Adrenal gland (tissue), 12 donors: ENCODE measurements around the gene SLC4A7. TPM values are rescaled to one million over a fixed set of nuclear protein-coding genes. Genes with fewer than 3 reads are reported as not detected.

ENCODE experiments used
- DNase-seq, 7 donors: peaks; one replicate each; pipeline ENCODE4 v3.0.0-alpha.2; 2019 to 2020
- H3K27ac ChIP-seq, 5 donors: fragments of 200-600 bp; sonication (generic) in 4 of 5; 1 replicate in 3 of 5; 2 replicates in 2 of 5; pipeline versions ENCODE4 v1.5.1 to v1.8.0; 2016 to 2020; ENCODE audit warnings: mild to moderate bottlenecking in 1 of 5
- H3K27me3 ChIP-seq: fragments of 200-600 bp; 2 replicates; pipeline ENCODE4 v1.8.0; 2021
- H3K36me3 ChIP-seq, 2 donors: fragments of 200-600 bp; replicated peaks in 1 of 2; 1 replicate in 1 of 2; 2 replicates in 1 of 2; pipeline versions ENCODE4 v1.5.1 to v1.8.0; 2018 to 2022
- H3K4me1 ChIP-seq, 2 donors: fragments of 200-600 bp; replicated peaks in 1 of 2; 1 replicate in 1 of 2; 2 replicates in 1 of 2; pipeline versions ENCODE4 v1.5.1 to v1.8.0; 2018 to 2021
- H3K4me3 ChIP-seq, 4 donors: fragments of 200-600 bp; sonication (generic) in 3 of 4; one replicate each; pipeline ENCODE4 v1.5.1; 2016 to 2018
- H3K9me3 ChIP-seq, 3 donors: fragments of 200-600 bp; sonication (generic) in 1 of 3; replicated peaks in 1 of 3; 1 replicate in 2 of 3; 2 replicates in 1 of 3; pipeline versions ENCODE4 v1.5.1 to v1.8.0; 2016 to 2021
- POLR2A ChIP-seq, 2 donors: fragments of 450-650 bp; IDR thresholded peaks; one replicate each; pipeline ENCODE4 v1.6.1; 2017; ENCODE audit warnings: antibody characterized with exemption in 2 of 2, mild to moderate bottlenecking in 2 of 2, moderate library complexity in 1 of 2
- WGBS, 4 donors: extraction: QIAGEN DNeasy Blood & Tissue Kit in 2 of 4; methylation state at CpG; one replicate each; pipeline versions ENCODE4 v1.1.5 to v1.1.7; 2013 to 2017; 5-methylcytosine and 5-hydroxymethylcytosine counted together
- intact Hi-C, 2 donors: fragments of 100-400 bp; cut with DNase I; formaldehyde crosslinking; loops; one replicate each; pipeline versions ENCODE4 v1.14.1 to v1.15.0; 2022 to 2023
- polyA plus RNA-seq, 3 donors: library from polyadenylated mRNA; stranded (reverse); fragments of 200-250 nt in 2 of 3; fragments of 350-450 nt in 1 of 3; fragmentation: Illumina TruSeq in 1 of 3; extraction: RNeasy Lipid Tissue Mini Kit (QIAGEN cat#74804) in 1 of 3; gene quantifications; one replicate each; pipeline ENCODE4 v1.2.3, GENCODE V29; 2013 to 2014
- total RNA-seq, 9 donors: library from RNA; depleted of rRNA in 4 of 9; stranded (reverse); fragments of >200 nt in 4 of 9; fragments of 120-200 nt in 1 of 9; fragmentation: NEBNext Ultra II Directional in 1 of 9; extraction: Animal tissue kit (Norgen Biotek cat#: 25700) in 1 of 9; gene quantifications; one replicate each; pipeline versions ENCODE4 v1.1.0 to v1.2.4, GENCODE V29; 2013 to 2023
- TF ChIP-seq, protein P1 (sequence below), 6 experiments: fragments of 450-650 bp in 4 of 6; fragments of 200-600 bp in 2 of 6; sonication (generic) in 1 of 6; IDR thresholded peaks; 1 replicate in 5 of 6; 2 replicates in 1 of 6; pipeline versions ENCODE4 v1.5.1 to v1.8.0; 2016 to 2021; ENCODE audit warnings: antibody characterized with exemption in 6 of 6, mild to moderate bottlenecking in 2 of 6, moderate library complexity in 1 of 6
- donor health status: healthy with polysubstance abuse.
- donor health status: Bipolar disorder and iron deficiency.
- donor health status: DM: yes; HTN: yes; CAD: no.
- donor health status: DM: no; HTN: no; CAD: no.
- donor health status: DM: no; HTN: no; CAD: no.
- donor health status: DM: yes; HTN: yes; CAD: no.

The SLC4A7 gene
- total and polyA plus RNA-seq, 12 donors, result 2.7 to 34.5 (median 11.6) TPM

DNA sequence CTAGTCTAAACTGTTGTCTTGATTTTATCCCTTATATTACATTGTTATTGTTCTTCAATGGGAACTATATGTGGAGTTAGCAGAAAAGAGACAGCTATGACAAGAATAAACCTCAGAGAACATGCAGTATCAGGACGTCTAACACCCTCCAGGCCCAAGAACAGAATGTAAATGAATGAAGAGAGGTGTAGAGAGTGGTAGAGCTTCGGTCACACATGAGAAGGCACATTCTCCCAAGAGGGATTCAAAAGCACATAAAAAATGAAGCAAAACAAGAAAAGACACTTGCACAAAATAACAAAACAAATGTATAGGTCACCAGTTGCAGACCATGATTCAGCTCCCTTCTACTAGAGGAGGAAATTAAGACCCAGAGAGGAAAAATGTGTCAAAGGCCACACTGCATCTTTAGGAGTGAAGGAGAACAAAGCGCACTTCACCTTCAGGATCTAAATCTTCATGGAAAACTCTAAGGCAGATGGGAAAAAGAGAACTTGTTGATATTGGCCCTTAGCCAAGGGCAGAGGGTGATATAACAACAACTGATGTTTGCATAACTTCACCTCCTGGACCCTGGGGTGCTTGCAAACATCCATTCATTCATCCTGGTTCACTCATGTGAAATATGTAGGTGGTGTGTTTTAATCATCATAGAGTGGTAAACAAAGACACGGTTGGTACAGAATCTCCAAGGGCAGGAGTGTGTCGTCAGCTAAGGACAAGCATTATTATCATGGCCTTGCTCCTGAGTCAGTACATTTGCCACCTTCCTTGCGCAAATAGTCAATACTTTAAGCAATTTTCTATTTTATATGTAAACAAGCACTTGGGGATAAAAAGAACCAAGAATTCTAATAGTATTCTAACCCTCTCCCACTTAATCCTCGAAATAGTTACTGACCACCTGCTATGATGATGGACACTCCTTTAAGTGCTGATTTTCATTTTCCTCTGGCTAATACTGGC lies 123.8 kb downstream of the SLC4A7 start:
- Histone ChIP-seq H3K4me3 (no peak overlapping the region), H3K27ac (peak overlapping the region in 1 of 5 donors; percentile 7), H3K4me1 (peaks cover 0 to 22% of the 10 kb centered on the region in 2 donors), H3K27me3 (no peaks in the 10 kb centered on the region), H3K9me3 (no peaks in the 10 kb centered on the region), H3K36me3 (no peaks in the 10 kb centered on the region)
- TF ChIP-seq, protein P1, sequence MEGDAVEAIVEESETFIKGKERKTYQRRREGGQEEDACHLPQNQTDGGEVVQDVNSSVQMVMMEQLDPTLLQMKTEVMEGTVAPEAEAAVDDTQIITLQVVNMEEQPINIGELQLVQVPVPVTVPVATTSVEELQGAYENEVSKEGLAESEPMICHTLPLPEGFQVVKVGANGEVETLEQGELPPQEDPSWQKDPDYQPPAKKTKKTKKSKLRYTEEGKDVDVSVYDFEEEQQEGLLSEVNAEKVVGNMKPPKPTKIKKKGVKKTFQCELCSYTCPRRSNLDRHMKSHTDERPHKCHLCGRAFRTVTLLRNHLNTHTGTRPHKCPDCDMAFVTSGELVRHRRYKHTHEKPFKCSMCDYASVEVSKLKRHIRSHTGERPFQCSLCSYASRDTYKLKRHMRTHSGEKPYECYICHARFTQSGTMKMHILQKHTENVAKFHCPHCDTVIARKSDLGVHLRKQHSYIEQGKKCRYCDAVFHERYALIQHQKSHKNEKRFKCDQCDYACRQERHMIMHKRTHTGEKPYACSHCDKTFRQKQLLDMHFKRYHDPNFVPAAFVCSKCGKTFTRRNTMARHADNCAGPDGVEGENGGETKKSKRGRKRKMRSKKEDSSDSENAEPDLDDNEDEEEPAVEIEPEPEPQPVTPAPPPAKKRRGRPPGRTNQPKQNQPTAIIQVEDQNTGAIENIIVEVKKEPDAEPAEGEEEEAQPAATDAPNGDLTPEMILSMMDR (IDR thresholded peaks at IDR 0.05), result no peak
- TF ChIP-seq POLR2A (IDR thresholded peaks at IDR 0.05), result no peak
- intact Hi-C loops, result loop anchor here in 1 of 2 donors (10.0 kb wide), 1 partner anchor 324 kb away; no protein-coding TSS in a partner anchor
- WGBS, 4 donors, result 59 to 60% (median 59%) methylated on average over 7 of the region's 7 CpGs
- no peak for DNase-seq

DNA sequence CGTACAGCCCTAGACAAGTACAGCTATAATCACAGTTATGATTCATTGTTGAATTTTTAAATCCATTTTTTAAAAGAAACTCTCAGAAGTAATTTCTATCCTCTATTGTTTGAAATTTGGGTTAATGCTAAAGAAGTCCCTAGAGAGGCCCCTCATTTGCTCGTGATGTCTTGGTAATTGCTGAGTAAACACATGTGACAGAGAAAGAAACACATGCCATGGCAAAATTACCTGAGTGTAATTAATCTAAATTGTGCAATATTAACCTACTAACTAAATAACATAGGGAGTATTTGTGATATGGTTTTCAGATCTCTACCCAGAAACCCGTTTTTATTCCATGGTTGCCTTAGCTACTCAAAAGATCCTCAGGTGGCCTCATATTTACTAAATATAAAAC lies 125.8 kb downstream of the SLC4A7 start:
- peaks cover 0 to 22% of the 10 kb centered on the region in 2 donors for H3K4me1 ChIP-seq
- intact Hi-C loops, result no loop called here
- H3K4me3 ChIP-seq, result no peak overlapping the region
- TF ChIP-seq POLR2A (IDR thresholded peaks at IDR 0.05), result no peak
- TF ChIP-seq, protein P1 (IDR thresholded peaks at IDR 0.05), result no peak
- H3K27ac ChIP-seq, result no peak overlapping the region
- DNase-seq, result no peak
- no peaks in the 10 kb centered on the region for H3K27me3 ChIP-seq
- 58 to 71% (median 67%) methylated on average over 3 of the region's 3 CpGs for WGBS, 4 donors
- H3K36me3 ChIP-seq, result no peaks in the 10 kb centered on the region
- H3K9me3 ChIP-seq, result no peaks in the 10 kb centered on the region

DNA sequence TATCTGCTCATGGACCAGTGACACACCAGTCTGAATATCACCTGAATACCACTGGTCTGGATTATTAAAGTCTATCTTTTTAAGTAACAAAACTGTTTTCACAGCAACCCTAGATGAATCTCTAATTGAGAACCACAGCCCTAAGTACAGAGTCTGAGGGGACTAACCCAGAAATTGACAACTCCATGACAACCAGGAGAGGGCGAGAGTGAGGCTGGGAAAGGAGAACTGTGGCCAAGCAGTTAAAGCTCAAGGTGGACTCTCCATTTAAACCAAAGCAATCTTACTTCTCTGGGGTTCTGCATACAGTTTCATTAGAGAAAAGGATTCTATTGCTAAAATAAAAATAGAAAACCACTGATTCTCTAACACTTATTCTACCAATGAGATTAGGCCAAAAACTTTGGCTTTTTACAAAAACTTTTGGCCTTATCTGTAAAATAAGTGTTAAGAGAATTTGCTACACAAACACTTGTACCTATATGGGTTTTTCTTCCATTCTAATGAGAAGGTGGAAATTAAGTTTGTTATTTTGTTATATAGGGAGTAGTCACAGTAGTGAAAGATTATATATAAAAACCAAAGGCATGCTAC lies 126.4 kb downstream of the SLC4A7 start:
- Histone ChIP-seq H3K27ac (no peak overlapping the region), H3K4me1 (peaks cover 0 to 22% of the 10 kb centered on the region in 2 donors), H3K36me3 (no peaks in the 10 kb centered on the region), H3K27me3 (no peaks in the 10 kb centered on the region), H3K9me3 (no peaks in the 10 kb centered on the region), H3K4me3 (no peak overlapping the region)
- no peak for TF ChIP-seq POLR2A (IDR thresholded peaks at IDR 0.05)
- TF ChIP-seq, protein P1 (IDR thresholded peaks at IDR 0.05), result peak; percentile 33 to 69 (median 64)
- intact Hi-C loops, result no loop called here
- 11 to 28% (median 20%) methylated on average over 1 of the region's 1 CpG for WGBS, 4 donors
- peak; percentile 56 to 76 (median 65) for DNase-seq

DNA sequence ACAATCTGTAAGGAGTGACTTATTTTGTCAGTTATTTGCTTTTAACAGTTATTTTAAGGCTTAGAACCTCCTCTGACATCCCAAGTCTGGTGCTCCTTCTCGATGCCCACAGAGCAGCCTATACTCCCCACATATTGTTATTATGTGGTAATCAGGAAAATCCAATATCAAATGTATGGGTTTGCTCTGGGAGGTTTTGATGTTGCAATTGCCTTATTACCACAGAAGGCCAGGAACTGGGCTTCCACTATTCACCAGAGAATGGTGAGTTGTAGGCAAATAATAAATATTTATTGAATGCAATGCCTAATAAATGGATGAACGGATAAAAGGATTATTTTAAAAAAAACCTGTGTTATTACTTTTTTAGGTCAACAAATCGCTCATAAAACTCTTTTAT lies 127.2 kb downstream of the SLC4A7 start:
- WGBS, 4 donors, result 74 to 79% (median 75%) methylated on average over 3 of the region's 3 CpGs
- TF ChIP-seq, protein P1 (IDR thresholded peaks at IDR 0.05), result no peak
- no peak for TF ChIP-seq POLR2A (IDR thresholded peaks at IDR 0.05)
- intact Hi-C loops, result no loop called here

More for the DNA sequence above, 127.2 kb downstream of the SLC4A7 start:
- H3K9me3 ChIP-seq, result no peaks in the 10 kb centered on the region
- no peaks in the 10 kb centered on the region for H3K27me3 ChIP-seq
- H3K4me3 ChIP-seq, result no peak overlapping the region
- no peak for DNase-seq
- H3K4me1 ChIP-seq, result peaks cover 0 to 22% of the 10 kb centered on the region in 2 donors
- no peaks in the 10 kb centered on the region for H3K36me3 ChIP-seq
- H3K27ac ChIP-seq, result no peak overlapping the region
